Stimulated activated CD4-positive, alpha-beta T cell treated with anti-CD3 and anti-CD28 coated beads, Interleukin-2, amount 100 ng/mL, for 4 hours (primary cell): Measurements from ENCODE around the gene KIF27.
"Not testable (repeated sequence)": the region's sequence is repeated elsewhere in the genome, so short reads cannot be mapped to it uniquely, and the experiment has no call there.

Source experiments
- DNase-seq: peaks from one replicate; pipeline ENCODE4 v3.0.0-alpha.2; 2020; ENCODE audit warnings: low read depth

The KIF27 gene

DNA sequence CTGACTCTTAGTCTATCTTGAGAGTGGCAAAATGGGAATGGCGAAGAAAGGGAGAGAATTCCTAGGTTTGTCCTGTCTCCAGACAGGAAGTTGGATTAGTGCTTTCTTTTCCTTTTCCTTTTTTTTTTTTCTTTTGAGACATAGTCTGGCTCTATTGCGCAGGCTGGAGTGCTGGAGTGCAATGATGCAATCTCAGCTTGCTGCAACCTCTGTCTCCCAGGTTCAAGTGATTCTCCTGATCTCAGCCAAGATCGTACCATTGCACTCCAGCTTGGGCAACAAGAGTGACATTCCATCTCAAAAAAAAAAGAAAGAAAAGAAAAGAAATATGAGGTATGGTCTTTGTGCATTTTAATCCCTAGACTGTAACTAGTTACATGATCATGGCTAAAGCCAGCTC lies 12.6 kb upstream of the KIF27 start:
- DNase-seq: no peak

- no peak for DNase-seq
Measured at GRCh38 chr9:83932851-83933250, 11.6 kb upstream of the KIF27 start.

DNA sequence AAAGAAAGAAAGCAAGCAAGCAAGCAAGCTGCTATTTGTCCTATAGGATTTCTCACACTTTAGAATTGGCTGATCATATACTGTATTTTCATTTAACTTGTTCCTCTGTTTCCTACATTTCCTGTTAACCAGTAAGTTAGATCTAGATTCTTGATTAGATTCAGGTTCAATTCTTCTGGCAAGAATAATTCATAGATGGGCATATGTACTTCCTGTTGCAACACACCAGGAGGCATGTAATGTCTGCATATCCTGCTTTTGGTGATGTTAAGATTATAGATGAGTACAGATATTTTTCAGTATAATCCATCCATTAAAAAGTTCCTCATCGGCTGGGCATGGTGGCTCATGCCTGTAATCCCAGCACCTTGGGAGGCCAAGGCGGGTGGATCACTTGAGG lies 10.8 kb upstream of the KIF27 start:
- no peak for DNase-seq

DNA sequence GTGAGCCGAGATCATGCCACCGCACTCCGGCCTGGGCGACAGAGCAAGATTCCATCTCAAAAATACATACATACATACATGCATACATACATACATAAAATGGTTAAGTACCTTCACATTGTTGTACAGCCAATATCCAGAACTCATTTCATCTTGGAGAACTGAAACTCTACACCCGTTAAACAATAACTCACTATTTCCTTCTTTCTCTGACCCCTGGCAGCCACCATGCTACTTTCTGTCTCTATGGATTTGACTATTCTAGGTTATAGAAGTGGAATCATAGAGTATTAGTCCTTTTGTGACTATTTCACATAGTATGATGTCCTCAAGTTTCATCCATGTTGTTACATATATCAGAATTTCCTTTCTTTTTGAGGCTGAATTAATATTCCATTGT lies 9.6 kb upstream of the KIF27 start:
- no peak for DNase-seq

GRCh38 chr9:83927591-83927990 lies 6.4 kb upstream of the KIF27 start:
- DNase-seq: no peak

GRCh38 chr9:83920469-83920926 lies 734 bp downstream of the KIF27 start:
- no peak for DNase-seq

DNA sequence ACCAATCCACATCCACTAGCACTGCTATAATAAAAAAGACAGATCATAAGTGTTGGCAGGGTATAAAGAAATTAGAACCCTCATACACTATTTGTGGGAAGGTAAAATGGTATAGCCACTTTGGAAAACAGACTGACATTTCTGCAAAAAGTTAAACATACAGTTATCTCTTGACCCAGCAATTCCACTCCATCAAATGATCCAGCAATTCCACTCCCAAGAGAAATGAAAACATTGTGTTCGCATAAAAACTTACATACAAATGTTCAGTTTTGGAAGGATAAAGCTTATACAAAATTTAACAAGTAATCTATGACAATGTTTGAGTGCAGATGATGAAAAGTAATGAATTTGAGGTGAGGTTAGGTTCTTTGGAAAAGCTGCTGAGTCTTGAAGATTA lies 2.1 kb downstream of the KIF27 start:
- DNase-seq: no peak

DNA sequence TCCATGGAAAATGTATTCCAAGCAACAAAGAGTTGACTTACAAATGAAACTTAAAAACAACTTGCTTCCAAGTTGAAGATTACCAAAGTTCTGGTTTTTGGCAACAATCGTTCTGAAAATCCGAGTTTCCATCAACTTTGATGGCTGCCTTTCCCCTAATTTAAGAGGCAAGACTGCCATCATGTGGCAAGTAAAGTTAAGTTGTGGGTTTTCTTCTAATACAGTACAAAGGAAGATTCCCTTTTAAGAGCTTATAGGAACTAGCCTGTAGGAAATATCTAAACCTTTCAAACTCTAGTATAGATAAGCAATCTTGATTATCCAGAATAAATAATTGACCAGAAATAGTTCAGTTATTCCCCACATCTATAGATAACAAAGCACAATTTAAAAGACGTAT lies 9.0 kb downstream of the KIF27 start:
- DNase-seq: peak; percentile 8

- DNase-seq: no peak
Measured at GRCh38 chr9:83906144-83906543, 15.1 kb downstream of the KIF27 start.

DNA sequence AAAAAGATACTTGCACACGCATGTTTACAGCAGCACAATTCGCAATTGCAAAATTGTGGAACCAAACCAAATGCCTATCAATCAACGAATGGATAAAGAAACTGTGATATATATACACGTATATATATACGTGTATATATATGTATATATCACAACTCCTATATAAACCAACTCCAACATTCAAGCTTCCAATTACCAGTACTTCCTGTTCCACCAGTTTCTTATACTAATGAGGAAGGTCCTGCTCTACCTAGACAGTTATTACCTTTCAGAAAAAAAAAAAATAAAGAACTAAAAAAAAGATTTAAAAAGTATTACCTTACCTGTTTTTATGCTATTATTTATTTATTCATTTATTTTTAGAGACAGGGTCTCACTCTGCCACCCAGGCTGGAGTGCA lies 20.6 kb downstream of the KIF27 start:
- DNase-seq: not testable (repeated sequence)

DNA sequence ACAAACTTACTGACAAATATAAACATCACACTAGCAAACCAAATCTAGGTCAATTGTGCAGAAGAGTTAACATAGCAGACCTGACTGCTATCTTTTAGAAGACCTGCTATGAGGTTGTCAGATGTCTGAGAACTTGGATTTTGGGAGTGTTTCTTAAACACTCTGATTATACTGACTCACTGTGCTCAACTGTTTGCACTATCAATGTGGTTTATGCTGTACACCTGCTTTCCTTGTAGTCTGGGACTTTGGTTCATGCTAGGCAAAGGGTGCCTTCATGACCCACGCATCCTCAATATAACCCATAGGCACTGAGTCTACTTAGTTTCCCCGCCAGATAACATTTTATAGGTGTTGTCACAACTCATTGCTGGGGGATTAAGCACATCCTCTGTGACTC lies 26.9 kb downstream of the KIF27 start:
- DNase-seq: not testable (repeated sequence)

- not testable (repeated sequence) for DNase-seq
Measured at GRCh38 chr9:83886498-83886897, 34.7 kb downstream of the KIF27 start.

DNA sequence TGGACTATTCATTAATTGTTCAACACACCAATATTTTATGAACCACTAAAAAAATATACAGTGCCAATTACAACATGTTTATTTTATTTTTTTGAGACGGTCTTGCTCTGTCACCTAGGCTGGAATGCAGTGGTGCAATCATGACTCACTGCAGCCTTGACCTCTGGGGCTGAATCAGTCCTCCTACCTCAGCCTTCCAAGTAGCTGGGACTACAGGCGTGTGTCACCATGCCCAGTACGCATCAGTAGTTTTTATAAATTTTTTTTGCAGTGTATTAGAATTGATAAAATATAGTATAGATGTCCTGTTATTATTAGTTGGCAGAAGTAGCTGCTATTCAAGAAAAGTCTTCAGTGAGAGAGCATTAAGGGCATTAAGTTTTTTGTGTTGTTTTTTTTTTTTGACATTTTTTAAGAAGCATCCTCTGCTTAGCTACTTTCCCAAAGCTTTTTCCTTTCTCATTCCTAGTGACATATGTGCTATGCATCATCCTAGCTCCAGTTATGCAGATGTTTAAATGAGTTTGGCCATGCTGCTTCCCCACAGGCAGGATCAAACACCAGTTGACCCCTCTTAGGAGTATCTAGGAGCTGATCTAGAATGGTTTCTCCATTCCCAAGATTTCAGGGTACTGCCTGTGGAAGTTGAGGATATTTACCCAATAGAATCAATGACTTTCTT lies 35.5 kb downstream of the KIF27 start:
- DNase-seq: not testable (repeated sequence)

DNA sequence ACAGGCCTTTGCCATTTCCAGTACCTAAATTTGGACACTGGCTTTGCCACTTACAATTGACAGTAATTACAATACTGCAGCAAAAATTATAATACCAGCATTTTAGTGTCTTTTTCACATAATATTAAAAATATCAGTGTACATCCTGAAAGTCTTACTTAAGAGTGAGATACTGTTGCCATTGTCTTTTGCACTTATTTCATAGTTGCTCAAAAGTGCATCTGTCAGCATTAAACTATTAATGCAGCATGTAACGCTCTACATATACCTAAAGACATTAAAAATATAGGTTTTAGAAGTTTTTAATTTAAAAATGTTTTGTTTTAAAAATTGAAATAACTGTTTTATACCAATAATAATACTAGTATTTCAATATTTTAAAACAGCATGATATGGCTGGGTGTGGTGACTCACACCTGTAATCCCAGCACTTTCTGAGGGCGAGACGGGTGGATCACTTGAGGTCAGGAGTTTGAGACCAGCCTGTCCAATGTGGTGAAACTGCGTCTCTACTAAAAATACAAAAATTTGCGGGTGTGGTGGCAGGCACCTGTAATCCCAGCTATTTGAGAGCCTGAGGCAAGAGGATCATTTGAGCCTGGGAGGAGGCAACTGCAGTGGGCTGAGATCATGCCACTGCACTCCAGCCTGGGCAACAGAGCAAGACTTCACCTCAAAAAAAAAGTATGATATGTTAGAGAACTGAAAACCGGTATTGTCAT lies 39.4 kb downstream of the KIF27 start:
- DNase-seq: not testable (repeated sequence)

- not testable (repeated sequence) for DNase-seq
Measured at GRCh38 chr9:83875559-83875958, 45.7 kb downstream of the KIF27 start.

- DNase-seq: not testable (repeated sequence)
Measured at GRCh38 chr9:83849895-83850294, 71.3 kb downstream of the KIF27 start.

DNA sequence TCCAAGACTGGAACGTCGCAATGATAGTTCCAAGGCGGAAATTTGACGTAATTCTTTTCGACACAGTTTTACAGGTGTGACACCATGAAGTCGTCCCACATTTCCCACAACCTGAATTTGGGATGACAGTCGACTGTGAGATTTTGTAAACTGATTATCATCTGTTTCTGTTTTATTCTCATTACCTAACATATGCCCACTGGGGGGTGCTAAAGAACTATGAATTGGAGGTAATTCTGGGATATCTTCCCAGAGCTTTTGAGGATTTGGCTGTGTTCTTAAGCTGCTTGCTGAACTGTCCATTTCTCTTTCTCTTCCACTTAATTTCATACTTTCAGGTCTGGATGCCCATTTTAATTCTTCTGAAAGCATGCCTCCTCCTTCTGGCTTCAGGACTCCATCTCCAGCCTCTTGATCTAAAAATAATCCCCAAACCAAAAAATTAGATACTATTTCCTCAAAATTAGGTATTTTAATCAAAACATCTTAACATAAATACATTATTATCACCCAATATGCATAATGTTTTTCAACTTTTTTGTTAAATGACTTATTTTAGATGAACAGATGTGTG lies 84.1 kb downstream of the KIF27 start:
- DNase-seq: not testable (repeated sequence)

DNA sequence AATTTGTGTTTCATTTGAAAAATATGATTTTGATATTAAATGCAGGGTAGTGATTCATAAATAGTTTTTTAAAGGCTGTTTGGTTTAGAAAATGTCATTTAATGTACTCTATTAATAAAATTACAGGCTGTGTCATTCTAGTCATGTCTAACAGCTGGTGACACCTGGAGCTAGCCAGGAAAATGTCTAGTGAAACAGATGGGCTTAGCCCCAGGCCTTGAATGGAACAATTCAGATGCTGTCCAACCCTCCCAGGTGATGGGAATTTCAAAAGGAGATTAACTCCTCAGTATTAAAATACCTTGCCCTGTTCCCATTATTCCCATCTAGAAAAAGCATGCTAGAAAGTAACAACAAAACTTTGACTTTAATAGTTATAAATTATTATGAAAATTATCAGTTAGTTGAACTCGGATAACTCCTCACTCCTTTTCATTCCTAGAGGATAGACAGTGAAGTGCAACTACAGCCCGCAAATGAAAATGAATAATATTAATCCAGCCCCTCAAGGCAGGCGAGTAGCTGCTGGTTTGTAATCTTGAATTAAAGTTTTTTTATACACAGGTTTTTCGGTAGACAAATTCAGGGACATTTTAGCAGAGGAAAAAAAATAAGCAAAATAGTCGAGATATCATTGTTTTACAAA lies 90.7 kb downstream of the KIF27 start:
- DNase-seq: not testable (repeated sequence)

- not testable (repeated sequence) for DNase-seq
Measured at GRCh38 chr9:83824986-83825623, 96.1 kb downstream of the KIF27 start.

DNA sequence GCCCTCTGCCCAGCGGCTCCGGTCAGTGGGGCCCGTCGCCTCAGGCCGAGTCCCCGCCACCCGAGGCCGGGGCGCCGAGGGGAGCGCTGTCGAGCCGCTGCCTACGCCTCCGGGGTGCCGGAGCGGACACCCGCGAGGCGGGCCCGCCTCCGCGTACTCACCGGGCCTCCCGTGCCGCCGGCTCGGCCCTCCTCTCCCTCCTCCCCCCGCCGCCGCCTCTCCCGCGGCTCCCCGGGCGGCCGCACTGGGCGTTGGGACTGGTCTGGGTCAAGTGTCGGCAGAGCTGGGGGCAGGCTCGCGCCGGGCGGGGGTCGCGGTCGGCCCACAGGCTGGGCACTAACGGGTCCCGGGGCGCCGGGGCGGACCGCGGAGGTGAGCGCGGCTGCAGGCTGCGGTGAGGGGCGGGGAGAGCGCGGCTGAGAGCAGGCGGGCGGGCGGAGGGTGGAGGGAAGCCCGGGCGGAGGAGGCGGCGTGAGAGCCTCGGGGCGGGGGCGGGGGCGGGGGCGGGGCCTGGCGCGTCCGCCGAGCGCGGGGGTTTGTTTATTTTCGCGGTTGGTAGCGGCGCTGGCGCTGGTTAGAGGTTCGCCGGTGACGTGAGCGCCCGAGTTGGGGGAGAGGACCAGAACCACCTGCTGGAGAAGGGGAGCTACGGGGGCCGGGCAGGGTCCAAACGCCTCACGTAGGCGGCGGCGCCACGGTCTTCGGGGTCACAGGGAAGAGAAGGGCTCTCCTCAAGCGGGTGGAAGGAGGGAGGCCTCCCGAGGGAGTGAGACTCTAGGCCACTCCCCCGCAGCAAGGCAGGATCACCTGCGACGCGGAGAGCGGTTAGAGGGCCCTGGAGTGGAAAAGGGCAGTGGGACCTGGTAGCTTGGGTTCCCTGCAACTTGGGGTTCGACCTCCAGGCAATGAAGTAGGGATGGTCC lies 103.6 kb downstream of the KIF27 start, which contains the start of gene GKAP1:
TSS of gene GKAP1 (minus strand) at position 414 of the 923 bp plus-strand sequence. CDS start 11,252 bp downstream, outside the sequence.
- peak; percentile 70 for DNase-seq

DNA sequence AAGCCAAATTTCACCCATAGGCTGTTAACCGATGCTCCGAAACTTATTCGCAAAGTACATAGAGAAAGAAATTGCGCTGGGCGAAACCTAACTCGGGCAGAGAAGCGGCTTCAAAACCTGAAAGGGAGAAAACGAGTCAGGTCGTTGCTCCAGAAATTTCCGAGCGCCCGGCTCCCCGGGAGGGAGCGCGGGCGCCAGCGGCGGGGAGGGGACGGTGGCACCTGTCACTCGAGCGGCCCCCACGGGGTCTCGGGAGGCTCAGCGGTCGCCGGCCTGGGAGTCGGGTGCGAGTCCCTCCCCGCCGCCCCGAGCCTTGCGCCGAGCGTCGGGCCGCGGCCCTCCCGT lies 104.2 kb downstream of the KIF27 start:
- peak; percentile 11 for DNase-seq
